Tibial nerve (tissue), 4 donors: ENCODE results near the gene PEX16. TPM values are rescaled to one million over a fixed set of nuclear protein-coding genes. Genes with fewer than 3 reads are reported as not detected.
A peak's percentile ranks its signal among the peaks of the same experiment; 100 is the strongest.

Experiments
- DNase-seq, 2 donors: peaks; one replicate each; pipeline ENCODE4 v3.0.0-alpha.2; 2019; ENCODE audit warnings: low spot score in 2 of 2
- H3K27ac ChIP-seq, 4 donors: fragments of 200-600 bp; sonication (generic) in 3 of 4; one replicate each; pipeline ENCODE4 v1.5.1; 2017 to 2019; ENCODE audit warnings: mild to moderate bottlenecking in 1 of 4
- H3K27me3 ChIP-seq, 2 donors: fragments of 200-600 bp; sonication (generic) in 1 of 2; one replicate each; pipeline versions ENCODE4 v1.5.1 to v1.6.0; 2017 to 2019
- H3K36me3 ChIP-seq, 3 donors: fragments of 200-600 bp; sonication (generic); one replicate each; pipeline ENCODE4 v1.5.1; 2018 to 2019
- H3K4me1 ChIP-seq, 4 donors: fragments of 200-600 bp; sonication (generic) in 3 of 4; one replicate each; pipeline ENCODE4 v1.5.1; 2017 to 2019
- H3K4me3 ChIP-seq, 4 donors: fragments of 200-600 bp; sonication (generic) in 3 of 4; one replicate each; pipeline ENCODE4 v1.5.1; 2017 to 2019; ENCODE audit warnings: mild to moderate bottlenecking in 1 of 4, moderate library complexity in 1 of 4
- H3K9me3 ChIP-seq, 4 donors: fragments of 200-600 bp; sonication (generic) in 3 of 4; one replicate each; pipeline ENCODE4 v1.5.1; 2017 to 2019
- EP300 ChIP-seq, 2 donors: sonication (generic); formaldehyde crosslinking; IDR thresholded peaks; one replicate each; pipeline ENCODE4 v1.6.1; 2017; ENCODE audit warnings: antibody characterized with exemption in 2 of 2, mild to moderate bottlenecking in 1 of 2
- POLR2A ChIP-seq, 2 donors: fragments of 450-650 bp; IDR thresholded peaks; one replicate each; pipeline ENCODE4 v1.6.1; 2017; ENCODE audit warnings: antibody characterized with exemption in 2 of 2, mild to moderate bottlenecking in 2 of 2, moderate library complexity in 2 of 2
- WGBS, 2 donors: methylation state at CpG; one replicate each; pipeline ENCODE4 v1.1.5; 2018; 5-methylcytosine and 5-hydroxymethylcytosine counted together
- total RNA-seq, 4 donors: library from RNA; depleted of rRNA; stranded (reverse); fragments of >200 nt; gene quantifications; one replicate each; pipeline ENCODE4 v1.1.0, GENCODE V29; 2016
- TF ChIP-seq, protein P1 (sequence below), 5 experiments: fragments of 200-600 bp in 3 of 5; fragments of 450-650 bp in 2 of 5; sonication (generic) in 3 of 5; IDR thresholded peaks; one replicate each; pipeline ENCODE4 v1.5.1; 2016 to 2019; ENCODE audit warnings: antibody characterized with exemption in 5 of 5, mild to moderate bottlenecking in 3 of 5, moderate library complexity in 2 of 5

The PEX16 gene
- total RNA-seq, 4 donors from 2014 or later: 33.9 to 38.4 (median 36.5) TPM

DNA sequence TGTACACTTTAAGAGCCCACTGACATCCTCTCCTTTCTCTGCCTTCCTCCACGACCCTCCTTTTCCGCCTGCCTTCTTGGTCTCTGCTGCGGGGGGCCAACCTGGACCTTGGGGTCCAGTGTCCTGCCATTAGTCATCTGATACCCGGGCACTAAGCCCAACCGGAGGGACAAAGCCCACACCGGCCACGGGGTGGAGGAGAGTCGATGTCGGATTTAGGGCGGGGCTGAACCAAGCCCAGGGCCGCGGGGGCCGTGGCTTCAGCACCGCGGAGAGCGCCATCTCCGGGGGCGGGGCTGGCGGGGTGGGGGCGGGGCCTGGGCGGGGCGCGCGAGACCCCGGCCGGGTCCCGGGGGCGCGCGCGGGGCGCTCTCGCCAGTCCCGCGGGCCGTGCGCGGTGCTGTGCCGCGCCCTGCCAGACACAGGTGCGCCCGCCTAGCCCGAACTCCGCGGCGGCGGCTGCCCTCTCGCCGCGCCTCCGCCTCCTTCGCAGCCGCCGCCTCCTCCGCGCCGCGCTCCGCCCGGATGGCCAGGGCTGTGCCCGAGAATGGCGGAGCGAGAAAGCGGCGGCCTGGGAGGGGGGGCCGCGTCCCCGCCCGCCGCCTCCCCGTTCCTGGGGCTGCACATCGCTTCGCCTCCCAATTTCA, 32.3 kb downstream of the PEX16 start, which contains the start of gene MAPK8IP1:
MAPK8IP1 (plus strand) TSS at position 378 of the 647 bp plus-strand sequence; CDS start at position 548, 170 bp downstream.
- 5 to 10% methylated on average over 10 to 17 of the region's 73 CpGs for WGBS, 2 donors
- H3K4me1 ChIP-seq: peaks cover 0 to 18% (median 6%) of the 10 kb centered on the region in 4 donors
- DNase-seq: peak in 1 of 2 donors; percentile 18

DNA sequence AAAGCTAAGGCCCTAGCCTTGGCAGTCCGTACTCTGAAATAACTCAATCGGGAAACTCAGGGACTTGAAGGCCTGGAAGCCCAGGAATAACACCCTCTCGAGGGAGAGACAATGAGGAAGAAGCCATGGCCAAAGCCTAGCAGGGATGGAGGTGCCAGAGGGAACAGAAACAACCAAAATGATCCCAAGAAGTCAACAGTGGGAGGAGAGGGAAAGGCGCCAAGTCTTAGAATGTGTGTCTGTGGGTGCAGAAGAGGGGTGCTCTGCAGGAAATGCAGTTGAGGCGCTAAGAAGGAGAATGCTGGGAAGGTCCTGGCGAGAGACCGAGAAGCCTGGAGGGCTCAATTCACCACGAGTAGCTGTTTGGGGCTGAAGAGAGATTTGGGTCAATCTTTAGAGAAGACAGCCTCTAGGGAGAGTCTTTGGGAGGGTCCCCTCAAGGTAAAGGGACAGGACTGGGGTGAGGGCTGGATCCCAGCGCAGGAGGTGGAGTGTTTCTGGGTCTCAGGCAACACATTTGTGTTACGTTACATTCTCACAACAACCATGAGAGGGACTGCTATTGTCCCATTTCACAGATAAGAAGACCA, 33.0 kb downstream of the PEX16 start:
- H3K27ac ChIP-seq: peak overlapping the region in 2 of 4 donors; percentile 21 to 36
- H3K4me3 ChIP-seq: peak overlapping the region in 1 of 4 donors; percentile 68
- H3K9me3 ChIP-seq: no peaks in the 10 kb centered on the region
- H3K4me1 ChIP-seq: peaks cover 0 to 18% (median 6%) of the 10 kb centered on the region in 4 donors
- H3K27me3 ChIP-seq: peaks cover 0 to 4% of the 10 kb centered on the region in 2 donors
- DNase-seq: no peak
- peaks cover 0 to 36% (median 0%) of the 10 kb centered on the region in 3 donors for H3K36me3 ChIP-seq
- WGBS, 2 donors: 78 to 80% methylated on average over 10 of the region's 10 CpGs
- TF ChIP-seq EP300 (IDR thresholded peaks at IDR 0.05) (peak in 1 of 2 donors; percentile 7), POLR2A (IDR thresholded peaks at IDR 0.05) (no peak)
- TF ChIP-seq, protein P1, sequence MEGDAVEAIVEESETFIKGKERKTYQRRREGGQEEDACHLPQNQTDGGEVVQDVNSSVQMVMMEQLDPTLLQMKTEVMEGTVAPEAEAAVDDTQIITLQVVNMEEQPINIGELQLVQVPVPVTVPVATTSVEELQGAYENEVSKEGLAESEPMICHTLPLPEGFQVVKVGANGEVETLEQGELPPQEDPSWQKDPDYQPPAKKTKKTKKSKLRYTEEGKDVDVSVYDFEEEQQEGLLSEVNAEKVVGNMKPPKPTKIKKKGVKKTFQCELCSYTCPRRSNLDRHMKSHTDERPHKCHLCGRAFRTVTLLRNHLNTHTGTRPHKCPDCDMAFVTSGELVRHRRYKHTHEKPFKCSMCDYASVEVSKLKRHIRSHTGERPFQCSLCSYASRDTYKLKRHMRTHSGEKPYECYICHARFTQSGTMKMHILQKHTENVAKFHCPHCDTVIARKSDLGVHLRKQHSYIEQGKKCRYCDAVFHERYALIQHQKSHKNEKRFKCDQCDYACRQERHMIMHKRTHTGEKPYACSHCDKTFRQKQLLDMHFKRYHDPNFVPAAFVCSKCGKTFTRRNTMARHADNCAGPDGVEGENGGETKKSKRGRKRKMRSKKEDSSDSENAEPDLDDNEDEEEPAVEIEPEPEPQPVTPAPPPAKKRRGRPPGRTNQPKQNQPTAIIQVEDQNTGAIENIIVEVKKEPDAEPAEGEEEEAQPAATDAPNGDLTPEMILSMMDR (IDR thresholded peaks at IDR 0.05): no peak

More for the DNA sequence above, 32.3 kb downstream of the PEX16 start, which contains the start of gene MAPK8IP1:
- Histone ChIP-seq H3K9me3 (no peaks in the 10 kb centered on the region), H3K27ac (peak within 1 kb of the TSS; percentile 62 to 90 (median 70)), H3K36me3 (peaks cover 0 to 29% (median 0%) of the 10 kb centered on the region in 3 donors), H3K27me3 (peaks cover 0 to 4% of the 10 kb centered on the region in 2 donors), H3K4me3 (peak within 1 kb of the TSS; percentile 40 to 68 (median 46))
- TF ChIP-seq EP300 (IDR thresholded peaks at IDR 0.05) (no peak), POLR2A (IDR thresholded peaks at IDR 0.05) (peak in 1 of 2 donors; percentile 52)
- TF ChIP-seq, protein P1 (IDR thresholded peaks at IDR 0.05): no peak

DNA sequence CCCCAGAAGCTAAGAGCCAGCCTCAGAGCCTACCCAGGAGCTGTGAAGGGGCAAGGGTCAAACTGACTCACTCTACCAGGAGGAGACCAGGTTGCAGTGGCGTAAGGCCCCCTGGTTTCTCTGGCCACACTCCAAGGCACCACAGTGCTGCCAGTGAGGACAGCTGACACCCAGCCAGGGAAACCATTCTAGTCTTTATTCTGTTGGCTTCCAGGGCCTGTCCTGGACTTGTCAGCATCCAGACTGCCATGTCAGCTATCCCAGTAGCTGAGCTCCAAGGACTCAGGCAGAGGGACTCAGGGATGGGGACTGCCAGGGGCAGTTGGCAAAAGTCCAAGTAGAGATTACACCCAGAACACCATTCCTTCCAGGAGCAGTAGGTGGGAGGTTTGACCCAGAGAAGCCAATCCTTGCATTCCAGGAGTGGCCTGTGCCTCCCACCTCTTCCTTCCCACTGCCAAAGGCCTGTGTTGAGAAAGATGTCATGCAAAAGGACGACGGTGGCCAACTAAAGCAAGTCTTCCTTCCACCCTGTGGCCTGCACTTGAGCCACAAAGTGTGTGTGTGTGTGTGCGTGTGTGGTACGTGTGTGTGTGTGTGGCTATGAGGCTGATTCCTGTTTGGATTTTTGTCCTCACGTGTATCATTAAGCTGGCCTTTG, 35.8 kb downstream of the PEX16 start:
- DNase-seq: no peak
- TF ChIP-seq, protein P1 (IDR thresholded peaks at IDR 0.05): no peak
- TF ChIP-seq POLR2A (IDR thresholded peaks at IDR 0.05) (no peak), EP300 (IDR thresholded peaks at IDR 0.05) (peak in 1 of 2 donors; percentile 32)
- H3K36me3 ChIP-seq: peaks cover 0 to 62% (median 0%) of the 10 kb centered on the region in 3 donors
- H3K4me3 ChIP-seq: no peak overlapping the region
- 59 to 69% methylated on average over 6 of the region's 6 CpGs for WGBS, 2 donors
- H3K4me1 ChIP-seq: peaks cover 0 to 18% (median 6%) of the 10 kb centered on the region in 4 donors
- peak overlapping the region in 2 of 4 donors; percentile 62 to 64 for H3K27ac ChIP-seq
- no peaks in the 10 kb centered on the region for H3K9me3 ChIP-seq
- peaks cover 0 to 4% of the 10 kb centered on the region in 2 donors for H3K27me3 ChIP-seq

DNA sequence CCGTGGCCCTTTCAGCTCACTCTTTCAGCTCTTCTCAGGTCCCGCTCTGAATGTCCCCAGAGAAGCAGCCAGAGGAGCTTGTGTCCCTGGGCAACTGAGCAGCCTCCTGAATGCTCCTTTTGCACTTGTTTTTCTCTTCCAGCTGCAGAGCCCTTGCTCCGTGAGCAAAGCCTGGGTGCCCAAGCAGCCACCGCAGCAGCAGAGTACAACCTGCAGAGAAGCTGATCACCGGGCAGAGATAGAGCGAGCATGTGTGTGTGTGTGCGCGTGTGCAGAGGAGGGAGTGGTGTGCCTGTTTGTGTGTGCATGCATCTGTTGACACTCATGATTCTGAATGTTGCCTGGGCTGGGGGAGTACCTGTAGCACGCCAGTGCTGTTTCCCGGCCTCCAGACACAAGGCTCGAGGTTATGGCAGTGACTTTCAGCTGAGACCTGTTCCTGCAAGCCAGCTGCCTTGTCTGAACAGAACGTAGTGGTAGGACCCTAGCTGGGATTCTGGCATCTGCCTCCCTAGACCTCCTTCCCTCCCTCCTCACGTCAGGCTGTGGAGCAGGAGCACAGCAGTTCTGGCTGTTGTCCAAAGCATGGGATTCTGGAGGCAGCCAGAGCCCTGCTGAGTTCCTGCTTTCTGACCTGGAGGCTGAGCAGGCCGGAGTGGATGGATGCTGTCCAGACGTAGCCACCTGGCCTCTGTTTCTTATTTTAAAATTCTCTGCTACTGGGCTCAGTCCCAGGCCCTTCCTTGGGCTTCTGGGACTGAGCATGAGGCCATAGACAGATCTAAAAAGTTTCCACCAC, 36.7 kb downstream of the PEX16 start:
- peaks cover 0 to 11% (median 4%) of the 10 kb centered on the region in 4 donors for H3K4me1 ChIP-seq
- peak overlapping the region in 2 of 4 donors; percentile 38 to 64 for H3K27ac ChIP-seq
- H3K9me3 ChIP-seq: no peaks in the 10 kb centered on the region
- H3K27me3 ChIP-seq: peaks cover 0 to 3% of the 10 kb centered on the region in 2 donors
- TF ChIP-seq EP300 (IDR thresholded peaks at IDR 0.05) (no peak), POLR2A (IDR thresholded peaks at IDR 0.05) (no peak)
- TF ChIP-seq, protein P1 (IDR thresholded peaks at IDR 0.05): no peak
- peaks cover 0 to 71% (median 0%) of the 10 kb centered on the region in 3 donors for H3K36me3 ChIP-seq
- DNase-seq: no peak
- H3K4me3 ChIP-seq: no peak overlapping the region
- WGBS, 2 donors: 76 to 84% methylated on average over 12 to 15 of the region's 15 CpGs
